Measurements from ENCODE around the gene SPPL2B. TPM values are rescaled to one million over a fixed set of nuclear protein-coding genes. Genes with fewer than 3 reads are reported as not detected.

The SPPL2B gene
- total and polyA plus RNA-seq, 9 of the 15 experiments (the other 6 are each of a cell fraction or from before 2014, with no cell fraction given) = 0.20 to 81.2 (median 15.1) TPM

- TF ChIP-seq ZNF318 (IDR thresholded peaks at IDR 0.05; ENCODE audit: borderline replicate concordance in 1 of 2, low read depth in 1 of 2) (no peak), YBX1 (IDR thresholded peaks at IDR 0.05) (no peak), NR2F6 (CRISPR knock-in tag; IDR thresholded peaks at IDR 0.05) (no peak), NFRKB (IDR thresholded peaks at IDR 0.05; ENCODE audit: low read depth) (no peak), SMAD3 (CRISPR knock-in tag; conservative IDR thresholded peaks at IDR 0.05) (no peak), ASH1L (IDR thresholded peaks at IDR 0.05; ENCODE audit: borderline replicate concordance, low read depth, partially characterized antibody) (no peak), TAF1 (IDR thresholded peaks at IDR 0.05; ENCODE audit: control insufficient read depth, extremely low read depth, insufficient read depth, low read length, severe bottlenecking) (peak; percentile 25), ZNF347 (CRISPR knock-in tag; IDR thresholded peaks at IDR 0.05; ENCODE audit: low read depth) (no peak), PML (IDR thresholded peaks at IDR 0.05; ENCODE audit: low read length) (0 out of 2 replicates have a peak, but pooled peaks have one; percentile 7), BRCA1 (IDR thresholded peaks at IDR 0.05) (no peak), BRCA1 (CRISPR knock-in tag; IDR thresholded peaks at IDR 0.05) (no peak), CHD1 (IDR thresholded peaks at IDR 0.05; ENCODE audit: low read length) (peak; percentile 64), BCL6 (CRISPR knock-in tag; IDR thresholded peaks at IDR 0.05) (no peak), CHCHD3 (CRISPR knock-in tag; IDR thresholded peaks at IDR 0.05) (no peak), NFATC3 (IDR thresholded peaks at IDR 0.05) (no peak), SREBF2 (CRISPR knock-in tag; IDR thresholded peaks at IDR 0.05) (0 out of 2 replicates have a peak, but pooled peaks have one; percentile 64), TRIM25 (IDR thresholded peaks at IDR 0.05; ENCODE audit: borderline replicate concordance) (no peak), MYBL2 (IDR thresholded peaks at IDR 0.05; ENCODE audit: low read depth) (no peak), MYBL2 (CRISPR knock-in tag; IDR thresholded peaks at IDR 0.05; ENCODE audit: borderline replicate concordance) (no peak), ZNF133 (CRISPR knock-in tag; IDR thresholded peaks at IDR 0.05) (no peak), ZNF224 (CRISPR knock-in tag; IDR thresholded peaks at IDR 0.05) (no peak)
Measured at GRCh38 chr19:2327773-2328400, 597 bp upstream of the SPPL2B start (continued).

All from K562 (cell line).